ENCODE measurements around the gene CDKN1B.

Gene CDKN1B

DNA sequence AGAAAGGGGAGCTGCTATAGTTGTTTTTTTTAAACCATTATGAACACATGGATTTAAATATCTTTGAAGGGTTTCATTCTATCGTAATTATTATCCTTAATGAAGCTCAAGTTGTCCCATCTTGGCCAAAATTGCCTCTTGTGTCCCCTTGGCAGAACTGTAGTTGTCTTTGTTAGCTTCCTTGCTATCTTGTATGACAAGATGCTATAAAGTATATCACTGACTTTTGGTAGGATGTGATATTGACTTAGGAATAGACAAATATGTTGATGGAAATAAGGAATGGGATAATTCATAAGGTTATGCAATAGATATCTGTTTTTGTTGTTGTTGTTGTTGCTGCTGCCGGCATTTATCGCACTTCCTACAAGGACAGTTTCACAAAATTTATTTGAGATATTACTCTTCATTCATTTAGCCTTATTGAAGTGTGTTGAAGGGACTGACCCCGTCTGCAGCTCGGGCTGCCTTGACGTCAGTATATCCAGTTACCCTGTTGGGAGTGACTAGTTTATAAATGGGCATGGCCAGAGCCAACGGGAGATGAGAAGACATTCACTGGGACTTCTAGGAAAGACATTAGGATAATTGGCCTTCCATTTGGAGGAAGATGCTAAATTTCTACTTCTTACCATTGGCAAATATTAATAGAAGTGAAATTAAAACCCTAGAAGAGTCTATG lies 42.2 kb downstream of the CDKN1B start:
- no peak for DNase-seq

DNA sequence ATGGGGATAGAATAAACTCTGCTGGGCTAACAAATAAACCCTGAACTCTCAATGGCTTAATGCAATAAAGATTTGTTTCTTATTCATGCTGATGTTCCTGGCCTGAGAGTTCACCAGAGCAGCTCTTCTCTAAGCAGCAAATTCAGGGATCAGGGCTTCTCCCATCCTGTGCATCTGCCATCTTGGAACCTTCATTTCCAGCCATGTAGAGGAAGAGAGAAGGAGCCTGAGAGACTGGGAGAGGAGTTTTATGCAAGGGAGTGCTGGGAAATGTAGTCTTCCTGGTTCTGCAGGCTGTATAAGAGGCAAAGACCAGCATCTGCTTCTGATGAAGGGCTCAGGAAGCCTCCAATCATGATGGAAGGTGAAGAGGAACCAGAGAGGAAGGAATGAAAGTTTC lies 47.7 kb downstream of the CDKN1B start:
- DNase-seq, result no peak

- DNase-seq, result no peak
These were observed 53.1 kb downstream of the CDKN1B start for GRCh38 chr12:12770262-12770661.
